OCI-LY7 (cell line): ENCODE data around the gene OR2V2. TPM values are rescaled to one million over a fixed set of nuclear protein-coding genes. Genes with fewer than 3 reads are reported as not detected.

ENCODE experiments used
- BruUV-seq: library from RNA; stranded (reverse); fragments of 400-500 nt; replicated peaks from 2 replicates; lab custom pipeline; 2021; lab: Mats Ljungman, UMichigan
- CTCF ChIA-PET: fragments of 300-600 bp; sonication (Branson Sonifier 250); formaldehyde crosslinking; loops from one replicate; lab custom pipeline; 2022; ENCODE audit warnings: antibody characterized with exemption; ENCODE audit not compliant: unreplicated experiment; lab: Charles Lee
- POLR2A ChIA-PET: fragments of 300-600 bp; sonication (Branson Sonifier 250); formaldehyde crosslinking; loops from one replicate; lab custom pipeline; 2022; ENCODE audit warnings: antibody characterized with exemption; lab: Charles Lee
- DNase-seq: peaks from one replicate; pipeline ENCODE4 v3.0.0-alpha.2; 2015; ENCODE audit warnings: low spot score
- H2AFZ ChIP-seq: fragments of 200-600 bp; sonication (generic), shearing (Covaris generic); 2 replicates; pipeline ENCODE4 v1.6.1; 2014; ENCODE audit warnings: mild to moderate bottlenecking, antibody characterized with exemption, low read length, moderate library complexity
- H3K27ac ChIP-seq: fragments of 200-600 bp; sonication (generic); 2 replicates; pipeline ENCODE4 v1.5.1; 2014; ENCODE audit warnings: mixed run types, low read depth, mild to moderate bottlenecking, moderate library complexity, low read length, inconsistent platforms; ENCODE audit not compliant: poor library complexity, severe bottlenecking
- H3K36me3 ChIP-seq: fragments of 200-600 bp; sonication (generic); 2 replicates; pipeline ENCODE4 v1.6.1; 2014; ENCODE audit warnings: mild to moderate bottlenecking, antibody characterized with exemption, low read length, moderate library complexity, mixed read lengths; ENCODE audit not compliant: insufficient read depth
- H3K4me1 ChIP-seq: fragments of 200-600 bp; sonication (generic); 2 replicates; pipeline ENCODE4 v1.5.1; 2014; ENCODE audit warnings: mild to moderate bottlenecking, low read length; ENCODE audit not compliant: insufficient read depth, poor library complexity, severe bottlenecking
- H3K4me2 ChIP-seq: fragments of 200-600 bp; sonication (generic); 2 replicates; pipeline ENCODE4 v1.6.1; 2014; ENCODE audit warnings: mild to moderate bottlenecking, low read length
- H3K4me3 ChIP-seq: fragments of 200-600 bp; sonication (generic); 2 replicates; pipeline ENCODE4 v1.5.1; 2014; ENCODE audit warnings: mild to moderate bottlenecking, low read depth, low read length; ENCODE audit not compliant: poor library complexity, severe bottlenecking
- H3K79me2 ChIP-seq: fragments of 200-600 bp; sonication (generic); 2 replicates; pipeline ENCODE4 v1.6.1; 2016; ENCODE audit warnings: low read depth, mild to moderate bottlenecking, low read length, moderate library complexity, mixed read lengths; ENCODE audit not compliant: insufficient read depth
- H3K9me2 ChIP-seq: fragments of 200-600 bp; sonication (generic); 2 replicates; pipeline ENCODE4 v1.6.1; 2016; ENCODE audit warnings: mild to moderate bottlenecking, low read length, mixed read lengths; ENCODE audit not compliant: insufficient read depth
- H3K9me3 ChIP-seq: fragments of 200-600 bp; sonication (generic); 2 replicates; pipeline ENCODE4 v1.6.1; 2014; ENCODE audit warnings: mild to moderate bottlenecking, mixed run types, low read length, mixed read lengths
- H4K20me1 ChIP-seq: fragments of 200-600 bp; sonication (generic); 2 replicates; pipeline ENCODE4 v1.6.1; 2014; ENCODE audit warnings: mild to moderate bottlenecking, antibody characterized with exemption, low read length, moderate library complexity, mixed read lengths; ENCODE audit not compliant: insufficient read depth
- EZH2phosphoT487 ChIP-seq: fragments of 200-600 bp; sonication (generic); IDR thresholded peaks from 2 replicates; pipeline ENCODE4 v1.6.1; 2018; ENCODE audit warnings: low read depth, borderline replicate concordance, mild to moderate bottlenecking, mixed run types, antibody characterized with exemption, low read length, moderate library complexity, mixed read lengths
- intact Hi-C: fragments of 100-400 bp; cut with micrococcal nuclease; formaldehyde crosslinking; loops from one replicate; pipeline ENCODE4 v1.10.0; 2022; ENCODE audit not compliant: unreplicated experiment
- total RNA-seq, 2 experiments: library from RNA; depleted of rRNA in 1 of 2; stranded (reverse); fragments of >200 nt in 1 of 2; shearing (Covaris generic) in 1 of 2; gene quantifications; 2 replicates each; pipeline ENCODE4 v1.2.3, GENCODE V29; 2014 to 2022
- TF ChIP-seq, protein P1 (sequence below): fragments of 200-600 bp; sonication (generic); conservative IDR thresholded peaks from 2 replicates; pipeline ENCODE4 v1.5.1; 2014; ENCODE audit warnings: mild to moderate bottlenecking, antibody characterized with exemption, low read length, moderate library complexity, mixed read lengths

Gene OR2V2
- total RNA-seq, 2 experiments from 2014 or later = 0.06 TPM; not detected in 1

- no peak for TF ChIP-seq EZH2phosphoT487
- TF ChIP-seq, protein P1, sequence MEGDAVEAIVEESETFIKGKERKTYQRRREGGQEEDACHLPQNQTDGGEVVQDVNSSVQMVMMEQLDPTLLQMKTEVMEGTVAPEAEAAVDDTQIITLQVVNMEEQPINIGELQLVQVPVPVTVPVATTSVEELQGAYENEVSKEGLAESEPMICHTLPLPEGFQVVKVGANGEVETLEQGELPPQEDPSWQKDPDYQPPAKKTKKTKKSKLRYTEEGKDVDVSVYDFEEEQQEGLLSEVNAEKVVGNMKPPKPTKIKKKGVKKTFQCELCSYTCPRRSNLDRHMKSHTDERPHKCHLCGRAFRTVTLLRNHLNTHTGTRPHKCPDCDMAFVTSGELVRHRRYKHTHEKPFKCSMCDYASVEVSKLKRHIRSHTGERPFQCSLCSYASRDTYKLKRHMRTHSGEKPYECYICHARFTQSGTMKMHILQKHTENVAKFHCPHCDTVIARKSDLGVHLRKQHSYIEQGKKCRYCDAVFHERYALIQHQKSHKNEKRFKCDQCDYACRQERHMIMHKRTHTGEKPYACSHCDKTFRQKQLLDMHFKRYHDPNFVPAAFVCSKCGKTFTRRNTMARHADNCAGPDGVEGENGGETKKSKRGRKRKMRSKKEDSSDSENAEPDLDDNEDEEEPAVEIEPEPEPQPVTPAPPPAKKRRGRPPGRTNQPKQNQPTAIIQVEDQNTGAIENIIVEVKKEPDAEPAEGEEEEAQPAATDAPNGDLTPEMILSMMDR = no peak
- peaks cover 35% of the 10 kb centered on the region for H3K4me1 ChIP-seq
- no peaks in the 10 kb centered on the region for H4K20me1 ChIP-seq
- H3K4me2 ChIP-seq = peak overlapping the region; percentile 36; the same call in 1 of the 2 replicates
- H3K79me2 ChIP-seq = no peaks in the 10 kb centered on the region
- H3K27ac ChIP-seq = no peak overlapping the region
- no TSS peak for BruUV-seq
- no peak overlapping the region for H3K4me3 ChIP-seq
- peak overlapping the region; percentile 41; the same call in 1 of the 2 replicates for H2AFZ ChIP-seq
- H3K9me2 ChIP-seq = no peaks in the 10 kb centered on the region
- no peak for DNase-seq
- intact Hi-C loops = no loop called here
- no peaks in the 10 kb centered on the region for H3K9me3 ChIP-seq
- POLR2A ChIA-PET = interaction anchor here (1.0 kb wide), 1 partner anchor 12 kb away, joined by 4 read pairs; no protein-coding TSS in a partner anchor
- H3K36me3 ChIP-seq = no peaks in the 10 kb centered on the region
- CTCF ChIA-PET = interaction anchor here (1.2 kb wide), 1 partner anchor 10 kb away, joined by 6 read pairs; no protein-coding TSS in a partner anchor
Observed at GRCh38 chr5:181182651-181183050, 35.3 kb downstream of the OR2V2 start.

DNA sequence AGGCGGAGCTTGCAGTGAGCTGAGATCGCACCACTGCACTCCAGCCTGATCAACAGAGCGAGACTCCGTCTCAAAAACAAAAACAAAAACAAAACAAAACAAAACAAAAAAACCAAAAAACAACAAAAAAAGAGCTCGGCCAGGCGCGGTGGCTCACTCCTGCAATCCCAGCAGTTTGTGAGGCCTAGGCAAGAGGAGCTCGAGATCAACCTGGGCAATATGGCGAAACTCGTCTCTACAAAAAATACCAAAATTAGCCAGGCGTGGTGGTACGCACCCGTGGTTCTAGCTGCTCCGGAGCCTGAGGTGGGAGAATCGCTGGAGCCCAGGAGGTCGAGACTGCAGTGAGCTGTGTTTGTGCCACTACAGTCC is 37.4 kb downstream of the OR2V2 start:
- Histone ChIP-seq H2AFZ (peak overlapping the region; percentile 76; the same call in 1 of the 2 replicates), H3K27ac (peak overlapping the region; percentile 70), H3K9me2 (no peaks in the 10 kb centered on the region), H3K79me2 (no peaks in the 10 kb centered on the region), H3K4me1 (peaks cover 38% of the 10 kb centered on the region), H3K4me3 (peak overlapping the region; percentile 70), H3K4me2 (peak overlapping the region; percentile 94), H3K9me3 (no peaks in the 10 kb centered on the region), H3K36me3 (no peaks in the 10 kb centered on the region), H4K20me1 (no peaks in the 10 kb centered on the region)
- TF ChIP-seq EZH2phosphoT487 = no peak
- TF ChIP-seq, protein P1 = no peak
- intact Hi-C loops = loop anchor here (1.0 kb wide), 1 partner anchor 25 kb away; no protein-coding TSS in a partner anchor
- DNase-seq = no peak
- CTCF ChIA-PET = interaction anchor here (0.6 to 1.0 kb wide), 4 partner anchors 11 to 40 kb away, joined by 3 to 4 read pairs (median 4); no protein-coding TSS in a partner anchor
- POLR2A ChIA-PET = interaction anchor here (0.6 to 2.1 kb wide), 12 partner anchors 12 to 134 kb away, joined by 3 to 13 read pairs (median 6); partner anchors contain the start of genes TRIM41 and TRIM52
- no TSS peak for BruUV-seq

GRCh38 chr5:181185560-181185959 is 38.2 kb downstream of the OR2V2 start:
- Histone ChIP-seq H3K27ac (no peak overlapping the region), H3K4me3 (no peak overlapping the region), H3K4me2 (no peak overlapping the region), H3K79me2 (no peaks in the 10 kb centered on the region), H3K36me3 (no peaks in the 10 kb centered on the region), H4K20me1 (no peaks in the 10 kb centered on the region), H3K9me2 (no peaks in the 10 kb centered on the region), H2AFZ (no peak overlapping the region), H3K9me3 (no peaks in the 10 kb centered on the region), H3K4me1 (peaks cover 38% of the 10 kb centered on the region)
- DNase-seq = no peak
- ChIA-PET CTCF (interaction anchor here (1.0 kb wide), 1 partner anchor 39 kb away, joined by 4 read pairs; no protein-coding TSS in a partner anchor), POLR2A (interaction anchor here (0.9 to 2.1 kb wide), 6 partner anchors 18 to 75 kb away, joined by 4 to 11 read pairs (median 8); partner anchors contain the start of genes TRIM41 and TRIM52)
- BruUV-seq = no TSS peak
- intact Hi-C loops = no loop called here
- TF ChIP-seq EZH2phosphoT487 = no peak
- TF ChIP-seq, protein P1 = no peak
